Measurements from ENCODE around the gene BTD.

- TF ChIP-seq NFIC (IDR thresholded peaks at IDR 0.05) (no peak), CEBPB (IDR thresholded peaks at IDR 0.05) (no peak), YY1 (IDR thresholded peaks at IDR 0.05; ENCODE audit: low read depth) (no peak), TAF1 (IDR thresholded peaks at IDR 0.05; ENCODE audit: low read depth) (no peak)
- TF ChIP-seq, protein P1, sequence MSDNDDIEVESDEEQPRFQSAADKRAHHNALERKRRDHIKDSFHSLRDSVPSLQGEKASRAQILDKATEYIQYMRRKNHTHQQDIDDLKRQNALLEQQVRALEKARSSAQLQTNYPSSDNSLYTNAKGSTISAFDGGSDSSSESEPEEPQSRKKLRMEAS (IDR thresholded peaks at IDR 0.05), result no peak
Observed at GRCh38 chr3:15646851-15647511, 45.4 kb downstream of the BTD start.

Measured in Ishikawa (cell line).